Glutamatergic neuron (in vitro differentiated cells): ENCODE data around the gene ARHGEF4. TPM values are rescaled to one million over a fixed set of nuclear protein-coding genes. Genes with fewer than 3 reads are reported as not detected.

ENCODE experiments used
- DNase-seq: peaks from one replicate; pipeline ENCODE4 v3.0.0; 2022
- H3K27ac Mint-ChIP-seq: one replicate; pipeline ENCODE4 v1.8.0; 2020; ENCODE audit warnings: mild to moderate bottlenecking, mixed read lengths, inconsistent platforms; ENCODE audit not compliant: unreplicated experiment
- H3K27me3 Mint-ChIP-seq: one replicate; pipeline ENCODE4 v1.8.0; 2020; ENCODE audit warnings: mild to moderate bottlenecking, moderate library complexity, mixed read lengths, inconsistent platforms; ENCODE audit not compliant: unreplicated experiment
- H3K36me3 Mint-ChIP-seq: one replicate; pipeline ENCODE4 v1.8.0; 2020; ENCODE audit warnings: mild to moderate bottlenecking, mixed read lengths, inconsistent platforms; ENCODE audit not compliant: unreplicated experiment
- H3K4me1 Mint-ChIP-seq: one replicate; pipeline ENCODE4 v1.8.0; 2020; ENCODE audit warnings: mild to moderate bottlenecking, low read depth, mixed read lengths, inconsistent platforms; ENCODE audit not compliant: unreplicated experiment
- H3K4me3 Mint-ChIP-seq: one replicate; pipeline ENCODE4 v1.8.0; 2020; ENCODE audit warnings: mild to moderate bottlenecking, mixed read lengths, inconsistent platforms; ENCODE audit not compliant: unreplicated experiment
- H3K9me3 Mint-ChIP-seq: one replicate; pipeline ENCODE4 v1.8.0; 2020; ENCODE audit warnings: mild to moderate bottlenecking, moderate library complexity, mixed read lengths, inconsistent platforms; ENCODE audit not compliant: unreplicated experiment
- total RNA-seq: library from RNA; stranded (reverse); fragmentation: NEBNext Ultra II Directional; extraction: Animal tissue kit (Norgen Biotek cat#: 25700); gene quantifications from one replicate; pipeline ENCODE4 v1.2.1, GENCODE V29; 2021; ENCODE audit not compliant: unreplicated experiment
- TF ChIP-seq, protein P1 (sequence below): fragments of 200-600 bp; sonication (generic); IDR thresholded peaks from one replicate; pipeline ENCODE4 v1.5.0; 2021; ENCODE audit not compliant: partially characterized antibody, unreplicated experiment

Gene ARHGEF4
- total RNA-seq, 1 donor from 2014 or later = 6.1 TPM

DNA sequence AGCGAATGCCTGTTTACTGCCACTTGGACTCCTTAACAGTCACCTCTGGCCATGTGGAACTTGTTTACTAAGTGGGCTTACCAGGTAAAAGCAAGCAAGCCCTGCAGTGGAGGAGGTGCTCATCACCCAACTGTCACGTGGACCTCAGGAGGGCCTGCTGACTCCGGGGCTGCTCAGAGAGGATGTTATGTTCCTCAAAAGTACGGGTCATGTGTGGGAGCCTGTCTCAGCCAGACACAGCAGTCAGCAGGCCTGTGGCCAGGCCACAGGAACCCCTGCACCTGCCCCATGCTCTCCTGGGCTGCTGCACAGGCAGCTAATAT is 45.1 kb upstream of the ARHGEF4 start:
- Mint-ChIP-seq H3K4me3 (no peak overlapping the region), H3K27me3 (no peaks in the 10 kb centered on the region), H3K27ac (no peak overlapping the region), H3K4me1 (no peaks in the 10 kb centered on the region), H3K36me3 (no peaks in the 10 kb centered on the region), H3K9me3 (no peaks in the 10 kb centered on the region)
- TF ChIP-seq, protein P1, sequence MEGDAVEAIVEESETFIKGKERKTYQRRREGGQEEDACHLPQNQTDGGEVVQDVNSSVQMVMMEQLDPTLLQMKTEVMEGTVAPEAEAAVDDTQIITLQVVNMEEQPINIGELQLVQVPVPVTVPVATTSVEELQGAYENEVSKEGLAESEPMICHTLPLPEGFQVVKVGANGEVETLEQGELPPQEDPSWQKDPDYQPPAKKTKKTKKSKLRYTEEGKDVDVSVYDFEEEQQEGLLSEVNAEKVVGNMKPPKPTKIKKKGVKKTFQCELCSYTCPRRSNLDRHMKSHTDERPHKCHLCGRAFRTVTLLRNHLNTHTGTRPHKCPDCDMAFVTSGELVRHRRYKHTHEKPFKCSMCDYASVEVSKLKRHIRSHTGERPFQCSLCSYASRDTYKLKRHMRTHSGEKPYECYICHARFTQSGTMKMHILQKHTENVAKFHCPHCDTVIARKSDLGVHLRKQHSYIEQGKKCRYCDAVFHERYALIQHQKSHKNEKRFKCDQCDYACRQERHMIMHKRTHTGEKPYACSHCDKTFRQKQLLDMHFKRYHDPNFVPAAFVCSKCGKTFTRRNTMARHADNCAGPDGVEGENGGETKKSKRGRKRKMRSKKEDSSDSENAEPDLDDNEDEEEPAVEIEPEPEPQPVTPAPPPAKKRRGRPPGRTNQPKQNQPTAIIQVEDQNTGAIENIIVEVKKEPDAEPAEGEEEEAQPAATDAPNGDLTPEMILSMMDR = no peak
- DNase-seq = no peak

DNA sequence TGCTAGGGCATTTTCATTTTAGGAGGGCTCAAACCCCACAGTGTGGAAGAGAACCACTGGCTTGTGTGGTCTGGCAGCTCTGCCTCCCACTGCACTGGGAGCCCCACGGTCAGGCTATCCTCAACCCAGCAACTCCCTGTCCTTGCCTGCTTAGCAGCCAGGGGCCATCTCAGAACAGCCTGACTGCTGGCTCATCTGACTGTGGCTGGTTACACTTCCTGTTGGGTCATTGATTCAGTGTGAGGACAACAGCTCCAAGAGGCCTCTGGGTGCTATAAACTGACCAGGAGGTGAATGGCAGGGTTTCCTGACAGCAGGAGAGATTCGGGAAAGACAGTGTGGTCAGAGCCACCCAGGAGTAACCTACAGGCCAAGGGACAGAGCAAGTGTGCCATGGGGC is 41.3 kb upstream of the ARHGEF4 start:
- peaks cover 4% of the 10 kb centered on the region for H3K4me1 Mint-ChIP-seq
- peaks cover 3% of the 10 kb centered on the region for H3K27me3 Mint-ChIP-seq
- H3K9me3 Mint-ChIP-seq = no peaks in the 10 kb centered on the region
- TF ChIP-seq, protein P1 = no peak
- no peaks in the 10 kb centered on the region for H3K36me3 Mint-ChIP-seq
- H3K27ac Mint-ChIP-seq = no peak overlapping the region
- no peak for DNase-seq
- H3K4me3 Mint-ChIP-seq = no peak overlapping the region

DNA sequence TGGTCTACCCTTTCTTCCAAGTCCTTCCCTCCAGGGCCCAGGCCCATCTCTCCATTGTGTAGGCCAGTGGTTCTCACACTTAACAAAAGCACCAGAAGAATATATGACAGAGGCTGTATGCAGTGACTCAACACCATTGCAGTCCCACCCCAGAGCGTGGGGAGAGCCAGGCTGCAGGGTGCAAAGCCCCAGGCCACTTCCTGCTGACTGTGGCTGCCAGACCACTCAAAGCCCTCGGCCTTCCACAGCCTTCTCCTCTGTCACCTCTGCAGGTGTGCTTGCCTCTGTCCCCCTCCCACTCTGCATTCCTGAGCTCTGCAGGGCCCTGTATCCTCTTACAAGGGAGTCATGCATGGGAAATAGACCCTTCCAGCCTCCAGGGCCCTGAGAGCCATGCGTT is 40.4 kb upstream of the ARHGEF4 start:
- Mint-ChIP-seq H3K4me1 (peaks cover 4% of the 10 kb centered on the region), H3K36me3 (no peaks in the 10 kb centered on the region), H3K27me3 (peaks cover 3% of the 10 kb centered on the region), H3K4me3 (no peak overlapping the region), H3K9me3 (no peaks in the 10 kb centered on the region), H3K27ac (no peak overlapping the region)
- no peak for DNase-seq
- TF ChIP-seq, protein P1 = no peak

DNA sequence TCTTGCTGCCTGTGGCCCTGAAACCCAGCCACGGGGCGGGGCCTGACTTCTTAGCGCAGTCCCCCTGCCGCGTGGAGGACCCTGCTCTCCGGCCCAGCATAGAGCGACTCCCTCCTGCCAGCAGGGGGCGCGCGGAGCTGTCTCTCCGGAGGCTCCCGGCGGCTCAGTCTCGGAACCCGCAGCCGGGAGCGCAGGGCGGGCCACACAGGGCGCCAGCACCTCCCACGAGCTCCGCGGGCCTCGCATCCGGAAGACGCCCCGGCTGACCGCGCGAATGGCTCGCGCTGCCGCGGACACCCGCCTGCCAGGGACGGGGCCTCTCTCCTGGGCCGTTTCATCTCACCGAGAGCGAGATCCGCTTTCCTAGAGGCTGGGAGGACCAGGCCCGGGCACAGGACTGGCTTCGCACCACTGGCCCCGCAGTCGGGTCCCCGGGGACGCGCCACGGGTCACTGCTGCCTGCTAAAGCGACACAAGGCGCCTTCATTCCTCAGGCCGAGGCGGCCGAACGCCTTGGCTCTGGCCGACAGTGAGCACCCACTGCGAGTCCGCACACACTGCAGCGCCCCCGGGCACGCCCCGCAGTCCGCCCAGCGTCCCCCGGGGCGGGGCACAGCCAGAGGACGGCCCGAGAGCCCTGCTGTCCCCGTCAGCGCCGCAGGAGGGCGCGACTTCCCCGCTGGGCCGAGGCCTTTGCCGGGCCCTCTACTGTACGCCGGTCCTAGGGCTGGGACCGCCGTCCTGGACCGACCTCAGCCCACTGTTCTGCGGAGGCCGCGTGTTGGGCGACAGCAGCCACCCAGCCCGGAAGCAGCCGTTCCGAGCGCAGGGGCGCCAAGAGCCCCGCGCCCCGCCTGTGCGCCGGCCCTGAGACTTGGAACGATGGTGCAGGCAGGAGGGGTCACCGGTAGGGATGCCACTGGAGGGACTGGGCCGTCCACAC is 39.0 kb upstream of the ARHGEF4 start:
- Mint-ChIP-seq H3K4me1 (peaks cover 4% of the 10 kb centered on the region), H3K27ac (no peak overlapping the region), H3K27me3 (peaks cover 3% of the 10 kb centered on the region), H3K36me3 (no peaks in the 10 kb centered on the region), H3K4me3 (peak overlapping the region; percentile 78), H3K9me3 (no peaks in the 10 kb centered on the region)
- peak; percentile 98 for DNase-seq
- TF ChIP-seq, protein P1 = peak; percentile 85
